ENCODE results near the gene HPGDS. TPM values are rescaled to one million over a fixed set of nuclear protein-coding genes. Genes with fewer than 3 reads are reported as not detected.
A peak's percentile ranks its signal among the peaks of the same experiment; 100 is the strongest.

Gene HPGDS
- total RNA-seq, 6 experiments from 2014 or later = 0.16 to 0.98 (median 0.54) TPM; not detected in 1

DNA sequence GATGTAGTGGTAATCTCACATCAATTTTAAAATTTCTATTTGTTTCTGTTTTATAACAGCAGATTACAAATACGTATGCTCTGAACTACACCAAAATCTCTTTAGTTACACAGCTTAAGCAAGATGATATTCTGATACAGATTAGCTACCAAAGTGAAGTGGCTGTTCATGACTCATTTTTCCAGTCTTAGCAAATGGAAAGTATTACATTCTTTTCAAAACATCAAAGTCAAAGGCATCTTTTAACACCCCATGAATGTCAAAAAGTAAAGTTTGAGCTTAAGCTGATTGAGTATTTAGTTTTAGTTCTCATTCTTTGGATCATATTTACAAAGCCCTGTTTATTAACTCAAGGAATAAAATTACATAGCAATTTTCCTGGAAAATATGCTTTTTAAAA, 6.6 kb upstream of the HPGDS start:
- Histone ChIP-seq H3K27ac (no peak overlapping the region), H3K4me3 (no peak overlapping the region), H3K27me3 (no peaks in the 10 kb centered on the region), H3K9me3 (no peaks in the 10 kb centered on the region), H3K4me1 (no peaks in the 10 kb centered on the region), H3K36me3 (no peaks in the 10 kb centered on the region)
- no peak for DNase-seq
- 86% methylated on average over 1 of the region's 1 CpG for WGBS (ENCODE audit: insufficient coverage, low coverage, low lambda C conversion rate, missing lambda C conversion rate)
- intact Hi-C loops (cut with DNase I) = no loop called here
- ATAC-seq = no peak
- TF ChIP-seq POLR2A (IDR thresholded peaks at IDR 0.05) = no peak
- TF ChIP-seq CTCF (IDR thresholded peaks at IDR 0.05) = no peak

DNA sequence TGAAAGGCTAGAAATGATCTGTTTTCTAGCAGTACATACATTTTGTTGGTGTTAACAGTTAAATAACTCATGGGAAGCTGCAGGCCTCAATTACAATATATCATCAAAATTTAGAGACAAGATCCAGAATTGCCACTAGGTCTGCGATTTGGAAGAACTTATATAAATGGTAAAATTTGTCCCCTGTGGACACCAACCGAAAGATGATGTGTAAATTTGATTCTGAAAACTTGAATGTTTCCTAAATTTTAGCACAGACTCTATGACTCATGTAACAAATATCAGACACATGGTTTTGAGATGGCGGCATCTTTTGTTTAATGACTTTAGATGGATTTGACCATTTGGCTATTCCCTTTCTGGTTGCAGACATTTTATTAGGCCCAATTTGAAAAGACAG, 6.0 kb upstream of the HPGDS start:
- DNase-seq = no peak
- 93% methylated on average over 3 of the region's 3 CpGs for WGBS (ENCODE audit: insufficient coverage, low coverage, low lambda C conversion rate, missing lambda C conversion rate)

GRCh38 chr4:94346541-94346940, 3.9 kb upstream of the HPGDS start:
- no peaks in the 10 kb centered on the region for H3K9me3 ChIP-seq
- intact Hi-C loops (cut with DNase I) = no loop called here
- H3K27me3 ChIP-seq = no peaks in the 10 kb centered on the region
- H3K4me1 ChIP-seq = no peaks in the 10 kb centered on the region
- DNase-seq (no peak), ATAC-seq (no peak)
- H3K27ac ChIP-seq = no peak overlapping the region
- TF ChIP-seq POLR2A (IDR thresholded peaks at IDR 0.05) (no peak), CTCF (IDR thresholded peaks at IDR 0.05) (no peak)
- H3K4me3 ChIP-seq = no peak overlapping the region
- H3K36me3 ChIP-seq = no peaks in the 10 kb centered on the region

More for the DNA sequence above, 6.0 kb upstream of the HPGDS start:
- intact Hi-C loops (cut with DNase I) = no loop called here
- no peaks in the 10 kb centered on the region for H3K9me3 ChIP-seq
- H3K27ac ChIP-seq = no peak overlapping the region
- no peaks in the 10 kb centered on the region for H3K27me3 ChIP-seq
- H3K4me1 ChIP-seq = no peaks in the 10 kb centered on the region
- TF ChIP-seq POLR2A (IDR thresholded peaks at IDR 0.05) (no peak), CTCF (IDR thresholded peaks at IDR 0.05) (no peak)
- no peak for ATAC-seq
- H3K36me3 ChIP-seq = no peaks in the 10 kb centered on the region
- no peak overlapping the region for H3K4me3 ChIP-seq

DNA sequence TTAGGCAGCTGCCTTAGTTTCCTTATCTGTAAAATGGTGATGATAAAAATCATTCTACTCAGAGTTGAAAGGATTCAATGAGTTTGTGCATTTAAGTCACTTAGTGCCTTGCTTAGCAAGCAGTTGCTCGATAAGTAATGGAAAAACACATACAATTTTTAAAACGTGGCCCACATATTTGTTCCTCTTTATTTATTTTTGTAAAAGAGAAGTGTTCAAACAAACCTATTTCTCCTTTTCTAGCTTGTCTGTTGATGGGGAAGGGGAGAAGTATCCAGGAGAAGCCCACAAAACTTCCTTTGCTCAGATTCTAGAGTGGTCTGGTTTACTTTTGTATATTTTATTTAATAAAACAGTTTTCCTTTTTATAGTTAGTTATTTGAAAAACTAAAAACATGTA, 3.3 kb upstream of the HPGDS start:
- Histone ChIP-seq H3K9me3 (no peaks in the 10 kb centered on the region), H3K4me1 (no peaks in the 10 kb centered on the region), H3K36me3 (no peaks in the 10 kb centered on the region), H3K4me3 (no peak overlapping the region), H3K27me3 (no peaks in the 10 kb centered on the region), H3K27ac (no peak overlapping the region)
- TF ChIP-seq CTCF (IDR thresholded peaks at IDR 0.05) (no peak), POLR2A (IDR thresholded peaks at IDR 0.05) (no peak)
- 29% methylated on average over 2 of the region's 2 CpGs for WGBS (ENCODE audit: insufficient coverage, low coverage, low lambda C conversion rate, missing lambda C conversion rate)
- ATAC-seq = peak in 1 of 4 donors; percentile 25
- no peak for DNase-seq
- intact Hi-C loops (cut with DNase I) = no loop called here

DNA sequence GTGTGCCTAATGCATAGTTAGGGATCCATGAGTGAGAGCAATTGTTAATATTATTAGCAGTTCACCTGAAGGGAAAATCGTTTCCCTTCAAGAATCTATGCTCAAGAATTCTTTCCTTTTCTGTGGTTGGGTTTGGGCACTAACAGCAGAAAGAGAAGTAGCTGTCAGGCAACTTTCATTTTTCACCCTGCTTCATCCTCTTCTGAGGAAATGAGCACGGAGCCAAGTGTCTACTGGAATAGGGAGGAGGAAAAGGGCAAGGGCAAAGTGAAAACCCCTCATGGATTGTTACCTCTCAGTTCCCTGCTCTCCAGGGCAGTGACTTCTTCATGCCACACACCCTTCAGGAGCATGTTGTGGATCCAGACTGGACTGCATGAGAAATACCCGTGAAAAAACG, 2.6 kb upstream of the HPGDS start:
- H3K4me1 ChIP-seq = no peaks in the 10 kb centered on the region
- no peak for TF ChIP-seq CTCF (IDR thresholded peaks at IDR 0.05)
- TF ChIP-seq POLR2A (IDR thresholded peaks at IDR 0.05) = no peak
- no peak overlapping the region for H3K27ac ChIP-seq
- no peak overlapping the region for H3K4me3 ChIP-seq
- H3K36me3 ChIP-seq = no peaks in the 10 kb centered on the region
- WGBS (ENCODE audit: insufficient coverage, low coverage, low lambda C conversion rate, missing lambda C conversion rate) = 55% methylated on average over 4 of the region's 4 CpGs
- H3K9me3 ChIP-seq = no peaks in the 10 kb centered on the region
- intact Hi-C loops (cut with DNase I) = no loop called here
- no peaks in the 10 kb centered on the region for H3K27me3 ChIP-seq
- no peak for DNase-seq
- ATAC-seq = peak in 3 of 4 donors; percentile 13 to 56 (median 35)
